GM12864 (cell line): ENCODE results near the gene CBX2.

Source experiments
- DNase-seq: peaks from one replicate; pipeline ENCODE4 v3.0.0-alpha.2; 2011; ENCODE audit warnings: low read depth
- H3K4me3 ChIP-seq: 2 replicates; pipeline ENCODE4 v1.5.1; 2011; ENCODE audit warnings: mild to moderate bottlenecking, low read depth, low read length, control low read depth
- TF ChIP-seq, protein P1 (sequence below): IDR thresholded peaks from 2 replicates; pipeline ENCODE4 v1.5.1; 2011; ENCODE audit warnings: low read depth, mild to moderate bottlenecking, moderate library complexity, low read length, control low read depth, inconsistent platforms; ENCODE audit errors: missing control alignments

Gene CBX2

DNA sequence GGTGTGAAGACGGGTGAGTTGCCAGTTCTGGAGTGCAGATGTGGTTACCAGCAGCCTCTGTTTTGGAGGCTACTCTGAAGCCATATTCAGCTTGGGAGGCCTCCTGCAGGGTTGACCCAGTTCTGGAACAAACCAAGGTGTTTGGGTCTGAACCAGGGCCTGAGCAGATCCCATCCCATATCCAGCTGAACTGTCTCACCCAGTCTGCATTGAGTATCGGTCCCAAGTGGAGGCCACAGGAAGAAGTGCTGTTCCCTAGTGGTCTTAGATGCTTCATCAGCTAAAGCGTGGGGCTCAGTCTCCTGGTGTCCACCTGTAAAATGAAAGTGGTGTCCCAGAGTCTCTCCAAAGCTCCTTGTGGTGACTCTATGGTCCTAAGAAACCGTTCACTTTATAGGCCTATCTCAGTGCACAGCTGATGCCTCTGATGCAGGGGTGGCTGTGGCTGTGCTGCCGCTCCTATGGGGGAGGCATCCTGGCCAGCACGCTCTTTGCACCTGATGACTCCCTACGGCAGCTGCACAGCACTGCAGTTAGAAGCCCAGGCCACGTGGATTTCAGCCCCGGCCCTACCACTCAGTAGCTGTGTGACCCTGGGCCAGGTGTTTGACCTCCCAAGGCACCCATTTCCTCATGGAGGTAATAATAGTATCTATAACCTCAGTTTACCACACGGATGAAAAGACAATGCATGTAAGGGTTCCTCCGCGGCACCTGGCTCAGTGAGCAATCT, 40.2 kb downstream of the CBX2 start:
- no peak for DNase-seq
- TF ChIP-seq, protein P1, sequence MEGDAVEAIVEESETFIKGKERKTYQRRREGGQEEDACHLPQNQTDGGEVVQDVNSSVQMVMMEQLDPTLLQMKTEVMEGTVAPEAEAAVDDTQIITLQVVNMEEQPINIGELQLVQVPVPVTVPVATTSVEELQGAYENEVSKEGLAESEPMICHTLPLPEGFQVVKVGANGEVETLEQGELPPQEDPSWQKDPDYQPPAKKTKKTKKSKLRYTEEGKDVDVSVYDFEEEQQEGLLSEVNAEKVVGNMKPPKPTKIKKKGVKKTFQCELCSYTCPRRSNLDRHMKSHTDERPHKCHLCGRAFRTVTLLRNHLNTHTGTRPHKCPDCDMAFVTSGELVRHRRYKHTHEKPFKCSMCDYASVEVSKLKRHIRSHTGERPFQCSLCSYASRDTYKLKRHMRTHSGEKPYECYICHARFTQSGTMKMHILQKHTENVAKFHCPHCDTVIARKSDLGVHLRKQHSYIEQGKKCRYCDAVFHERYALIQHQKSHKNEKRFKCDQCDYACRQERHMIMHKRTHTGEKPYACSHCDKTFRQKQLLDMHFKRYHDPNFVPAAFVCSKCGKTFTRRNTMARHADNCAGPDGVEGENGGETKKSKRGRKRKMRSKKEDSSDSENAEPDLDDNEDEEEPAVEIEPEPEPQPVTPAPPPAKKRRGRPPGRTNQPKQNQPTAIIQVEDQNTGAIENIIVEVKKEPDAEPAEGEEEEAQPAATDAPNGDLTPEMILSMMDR, result no peak
- no peak overlapping the region for H3K4me3 ChIP-seq

DNA sequence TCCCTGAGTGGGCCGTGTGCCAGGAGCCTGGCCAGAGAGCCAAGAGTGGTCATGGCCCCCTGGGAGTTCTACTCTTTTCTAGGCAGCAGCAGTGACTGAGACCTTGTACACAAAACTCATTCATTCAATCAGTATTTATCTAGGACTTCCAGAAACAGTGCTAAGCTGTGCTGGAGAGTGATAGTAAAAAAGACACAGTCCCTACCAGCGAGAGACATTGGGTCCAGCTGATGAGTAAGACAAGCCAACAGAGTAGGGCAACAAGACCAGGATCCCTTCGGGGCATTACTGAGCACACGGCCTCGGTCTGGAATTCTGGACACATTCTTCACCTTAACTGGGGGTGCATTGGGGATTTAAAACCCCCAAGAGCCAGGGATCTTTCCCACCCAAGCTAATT, 41.1 kb downstream of the CBX2 start:
- no peak for DNase-seq
- no peak overlapping the region for H3K4me3 ChIP-seq
- TF ChIP-seq, protein P1, result no peak

DNA sequence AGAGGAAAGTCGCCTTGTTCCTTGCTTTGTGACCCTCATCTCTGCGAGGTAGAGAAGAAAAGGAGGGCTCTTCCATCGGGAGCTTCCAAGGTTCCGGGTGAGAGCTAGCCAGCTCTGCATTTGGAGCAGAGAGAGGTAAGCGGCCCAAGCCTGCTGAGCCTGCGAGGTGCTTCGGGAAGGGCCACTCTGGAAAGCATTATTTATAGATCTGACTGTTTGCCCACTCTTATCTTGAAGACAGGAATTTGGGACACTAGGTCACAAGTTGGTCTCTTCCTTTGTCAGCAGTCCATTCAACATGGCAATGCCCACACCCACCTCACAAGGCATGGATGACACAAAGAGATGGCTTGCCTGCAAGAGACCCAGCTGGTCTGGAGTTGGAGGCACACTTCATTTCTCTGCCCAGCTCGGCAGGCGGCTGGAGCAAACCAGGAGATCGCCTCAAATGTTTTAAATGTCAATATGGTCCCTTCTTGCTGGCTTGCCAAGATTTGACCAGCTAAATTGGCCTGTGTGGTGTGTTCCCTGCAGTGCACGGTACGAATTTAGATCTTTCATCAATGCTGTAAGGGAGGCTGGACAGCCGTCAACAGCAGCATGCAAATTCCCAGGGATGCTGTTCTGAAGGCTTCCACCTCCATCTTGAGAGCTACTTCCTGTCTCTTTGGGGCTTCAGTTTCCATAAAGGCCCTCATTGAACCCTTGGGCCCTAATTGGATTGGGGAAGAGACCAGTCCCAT, 41.8 kb downstream of the CBX2 start:
- TF ChIP-seq, protein P1, result no peak
- H3K4me3 ChIP-seq, result no peak overlapping the region
- DNase-seq, result no peak

DNA sequence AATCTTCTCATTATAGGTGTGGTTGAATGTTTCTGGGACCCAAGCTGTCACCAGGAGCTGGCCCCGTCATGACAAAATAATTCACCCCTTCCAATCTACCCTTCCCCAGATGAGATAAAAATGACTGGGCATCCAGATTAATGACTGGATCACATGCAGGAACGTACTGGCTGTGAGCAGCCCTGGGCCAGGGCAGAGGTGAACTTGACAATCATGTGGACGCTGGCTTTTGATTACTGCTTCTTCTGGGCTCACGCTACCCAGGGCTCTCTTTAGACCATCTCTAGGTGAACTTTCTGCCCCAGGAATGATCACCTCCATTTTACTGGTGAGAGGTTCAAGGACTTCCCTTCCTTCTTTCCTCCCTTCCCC, 43.0 kb downstream of the CBX2 start:
- TF ChIP-seq, protein P1, result no peak
- DNase-seq, result no peak
- H3K4me3 ChIP-seq, result no peak overlapping the region

DNA sequence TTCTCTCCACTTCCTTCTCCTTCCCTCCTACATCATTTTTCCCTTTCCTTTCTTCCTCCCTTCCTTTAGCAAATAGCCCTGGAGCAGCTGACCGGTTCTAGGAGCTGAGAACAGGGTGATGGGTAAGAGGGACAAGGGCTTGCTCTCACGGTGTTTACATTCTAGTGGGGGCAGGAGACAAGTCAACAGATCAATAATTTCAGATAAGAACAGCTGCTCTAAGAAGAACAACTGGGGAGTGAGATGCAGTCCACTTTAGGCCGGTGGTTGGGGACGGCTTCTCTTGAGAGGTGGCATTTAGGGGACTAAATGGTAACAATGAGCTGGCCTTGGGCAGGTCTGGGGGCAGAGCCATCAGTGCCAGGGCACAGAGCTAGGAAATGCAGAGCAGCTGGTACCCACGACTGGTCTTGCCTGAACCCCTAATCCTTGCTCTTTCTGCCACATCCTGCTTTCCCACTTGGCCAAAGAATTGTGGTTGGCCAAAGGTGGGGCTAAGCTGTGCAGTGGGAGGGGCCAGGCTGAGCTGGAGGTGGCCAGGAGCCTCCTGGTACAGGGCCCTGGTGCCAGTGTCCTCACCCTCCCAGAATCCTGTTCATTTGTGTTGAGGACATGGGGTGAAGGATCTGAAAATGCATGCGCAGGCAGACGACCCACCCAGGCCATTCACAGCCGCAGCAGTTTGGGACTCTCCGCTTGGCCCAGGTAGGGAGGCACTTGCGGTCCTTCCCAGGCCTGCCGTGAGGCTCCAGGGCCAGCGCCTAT, 43.6 kb downstream of the CBX2 start:
- no peak for DNase-seq
- TF ChIP-seq, protein P1, result no peak
- no peak overlapping the region for H3K4me3 ChIP-seq

DNA sequence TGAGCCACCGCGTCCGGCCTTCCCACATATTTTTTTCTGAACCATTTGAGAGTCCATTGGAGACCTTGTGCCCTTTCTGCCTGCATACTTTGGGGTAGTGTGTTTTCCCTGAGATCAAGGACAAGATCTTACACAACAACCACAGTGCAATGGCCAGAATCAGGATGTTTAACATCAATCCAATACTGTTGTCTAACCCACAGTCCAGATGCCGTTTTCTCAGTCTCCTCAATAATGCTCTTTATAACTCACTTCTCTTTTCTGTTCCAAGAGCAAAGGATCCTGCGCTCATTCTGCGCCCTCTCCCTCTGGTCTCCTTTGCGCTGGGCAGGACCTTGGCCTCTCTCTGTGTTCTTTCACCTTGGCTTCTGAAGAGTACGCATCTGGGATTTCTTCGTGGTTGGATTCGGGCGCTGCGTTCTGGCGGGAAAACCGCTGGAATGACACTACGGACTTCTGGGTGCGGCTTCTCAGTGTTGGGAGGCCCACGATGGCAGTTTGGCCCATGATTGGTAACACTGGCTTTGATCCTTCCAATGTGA, 44.7 kb downstream of the CBX2 start:
- no peak for DNase-seq
- H3K4me3 ChIP-seq, result no peak overlapping the region
- TF ChIP-seq, protein P1, result no peak
